ENCODE data around the gene MLLT3. TPM values are rescaled to one million over a fixed set of nuclear protein-coding genes. Genes with fewer than 3 reads are reported as not detected.

Gene MLLT3
- total RNA-seq, 1 donor from 2014 or later = 17.5 TPM

DNA sequence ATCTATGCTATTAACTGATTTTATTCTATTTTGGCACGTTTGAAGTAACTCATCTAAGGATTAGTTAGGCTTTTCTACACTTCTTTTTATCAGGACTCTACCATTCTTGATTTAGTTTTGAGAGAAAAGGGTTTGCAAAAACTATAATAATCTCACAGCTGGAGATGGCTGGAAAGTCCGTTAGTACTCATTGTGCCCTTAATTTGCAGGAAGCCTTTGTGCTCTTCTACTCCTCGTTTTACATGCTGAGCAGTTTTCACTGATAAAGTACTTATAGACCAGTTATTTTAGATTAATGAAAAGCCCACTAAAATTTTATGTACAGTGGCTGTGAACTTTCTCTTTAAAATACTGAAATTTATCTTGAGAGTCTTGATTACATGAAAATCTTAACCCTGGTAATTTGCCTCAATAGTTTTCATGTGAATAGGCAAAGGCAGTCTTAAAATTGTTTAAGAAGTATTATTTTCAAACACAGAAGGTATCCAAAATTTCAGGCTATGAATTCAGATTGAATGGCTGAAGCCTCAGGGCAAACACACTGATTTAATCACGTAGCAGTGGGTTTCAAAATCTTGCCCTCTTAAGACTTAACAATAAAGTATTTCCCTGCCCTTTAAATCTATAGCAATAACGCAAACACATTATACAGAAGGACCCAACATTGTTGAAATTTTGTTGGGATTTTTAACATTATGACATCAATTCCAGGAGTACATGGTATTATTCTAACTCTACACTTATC lies 18.6 kb downstream of the MLLT3 start:
- TF ChIP-seq, protein P1, sequence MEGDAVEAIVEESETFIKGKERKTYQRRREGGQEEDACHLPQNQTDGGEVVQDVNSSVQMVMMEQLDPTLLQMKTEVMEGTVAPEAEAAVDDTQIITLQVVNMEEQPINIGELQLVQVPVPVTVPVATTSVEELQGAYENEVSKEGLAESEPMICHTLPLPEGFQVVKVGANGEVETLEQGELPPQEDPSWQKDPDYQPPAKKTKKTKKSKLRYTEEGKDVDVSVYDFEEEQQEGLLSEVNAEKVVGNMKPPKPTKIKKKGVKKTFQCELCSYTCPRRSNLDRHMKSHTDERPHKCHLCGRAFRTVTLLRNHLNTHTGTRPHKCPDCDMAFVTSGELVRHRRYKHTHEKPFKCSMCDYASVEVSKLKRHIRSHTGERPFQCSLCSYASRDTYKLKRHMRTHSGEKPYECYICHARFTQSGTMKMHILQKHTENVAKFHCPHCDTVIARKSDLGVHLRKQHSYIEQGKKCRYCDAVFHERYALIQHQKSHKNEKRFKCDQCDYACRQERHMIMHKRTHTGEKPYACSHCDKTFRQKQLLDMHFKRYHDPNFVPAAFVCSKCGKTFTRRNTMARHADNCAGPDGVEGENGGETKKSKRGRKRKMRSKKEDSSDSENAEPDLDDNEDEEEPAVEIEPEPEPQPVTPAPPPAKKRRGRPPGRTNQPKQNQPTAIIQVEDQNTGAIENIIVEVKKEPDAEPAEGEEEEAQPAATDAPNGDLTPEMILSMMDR (IDR thresholded peaks at IDR 0.05; ENCODE audit: borderline replicate concordance) = no peak
- H3K36me3 ChIP-seq = no peaks in the 10 kb centered on the region
- H3K27ac ChIP-seq (replicated peaks) = peak overlapping the region; percentile 56
- no peak overlapping the region for H3K4me3 ChIP-seq
- peaks cover 55% of the 10 kb centered on the region for H3K4me1 ChIP-seq
- no peaks in the 10 kb centered on the region for H3K27me3 ChIP-seq (ENCODE audit: low read depth)
- DNase-seq = no peak
- intact Hi-C loops (cut with micrococcal nuclease) = no loop called here
- no peaks in the 10 kb centered on the region for H3K9me3 ChIP-seq (replicated peaks)

DNA sequence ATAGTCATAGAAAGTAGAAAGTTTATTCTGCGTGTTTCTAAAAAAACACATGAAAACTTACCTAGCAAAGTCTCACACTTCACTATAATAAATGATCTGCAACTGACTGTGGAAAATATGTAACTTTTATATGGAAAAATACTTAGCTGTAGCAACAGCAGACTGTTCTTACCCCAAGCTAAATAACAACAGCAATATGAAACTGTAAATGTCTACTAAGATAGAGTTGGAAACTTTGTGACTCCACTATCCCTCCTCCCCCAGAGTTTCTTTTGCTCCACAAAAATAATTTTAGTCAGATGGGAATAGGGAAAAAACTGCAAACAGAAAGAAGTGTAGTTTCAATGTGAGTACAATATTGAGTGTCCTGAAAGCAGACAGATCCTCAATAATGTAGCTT lies 21.0 kb downstream of the MLLT3 start:
- intact Hi-C loops (cut with micrococcal nuclease) = no loop called here
- Histone ChIP-seq H3K36me3 (no peaks in the 10 kb centered on the region), H3K27me3 (ENCODE audit: low read depth) (no peaks in the 10 kb centered on the region), H3K9me3 (replicated peaks) (no peaks in the 10 kb centered on the region), H3K4me1 (peaks cover 53% of the 10 kb centered on the region), H3K4me3 (no peak overlapping the region), H3K27ac (replicated peaks) (peak overlapping the region; percentile 31)
- DNase-seq = no peak
- TF ChIP-seq, protein P1 (IDR thresholded peaks at IDR 0.05; ENCODE audit: borderline replicate concordance) = no peak

DNA sequence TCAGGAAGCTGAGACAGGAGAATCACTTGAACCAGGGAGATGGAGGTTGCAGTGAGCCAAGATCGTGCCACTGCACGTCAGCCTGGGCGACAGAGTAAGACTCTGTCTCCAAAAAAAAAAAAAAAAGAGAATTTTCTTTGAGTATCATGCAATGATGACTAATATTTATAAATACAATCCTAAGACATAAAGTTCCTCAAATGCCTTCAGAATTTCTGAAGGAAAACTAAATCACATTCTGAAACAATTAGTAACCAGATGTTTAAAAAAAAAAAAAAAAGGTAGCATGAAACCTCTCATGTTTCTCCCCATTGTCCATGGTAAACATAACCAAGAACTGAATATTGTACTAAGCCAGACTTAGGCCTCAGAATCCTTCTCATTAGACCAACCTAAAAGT lies 23.1 kb downstream of the MLLT3 start:
- Histone ChIP-seq H3K27ac (replicated peaks) (no peak overlapping the region), H3K9me3 (replicated peaks) (no peaks in the 10 kb centered on the region), H3K27me3 (ENCODE audit: low read depth) (no peaks in the 10 kb centered on the region), H3K36me3 (no peaks in the 10 kb centered on the region), H3K4me1 (peaks cover 37% of the 10 kb centered on the region), H3K4me3 (no peak overlapping the region)
- intact Hi-C loops (cut with micrococcal nuclease) = no loop called here
- DNase-seq = no peak
- TF ChIP-seq, protein P1 (IDR thresholded peaks at IDR 0.05; ENCODE audit: borderline replicate concordance) = no peak

DNA sequence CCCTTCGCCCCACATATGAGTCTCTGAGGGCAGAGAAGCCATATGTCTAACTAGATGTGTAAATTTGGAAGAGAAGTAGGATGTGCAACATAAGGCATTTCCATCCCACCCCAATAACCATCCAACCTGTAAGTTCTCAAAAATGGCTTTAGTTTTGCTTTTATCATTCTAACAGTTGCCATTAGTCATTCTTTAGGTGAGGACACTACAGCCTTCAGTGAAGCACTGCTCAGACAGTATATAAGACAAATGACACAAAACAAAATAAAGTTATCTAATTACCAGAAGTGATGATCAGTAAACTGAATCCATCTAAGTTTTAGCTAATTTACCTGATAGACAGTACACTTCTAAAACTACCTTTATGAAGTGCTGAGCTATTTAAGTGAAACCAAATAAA lies 23.9 kb downstream of the MLLT3 start:
- TF ChIP-seq, protein P1 (IDR thresholded peaks at IDR 0.05; ENCODE audit: borderline replicate concordance) = no peak
- Histone ChIP-seq H3K4me3 (no peak overlapping the region), H3K4me1 (peaks cover 30% of the 10 kb centered on the region), H3K9me3 (replicated peaks) (no peaks in the 10 kb centered on the region), H3K27me3 (ENCODE audit: low read depth) (no peaks in the 10 kb centered on the region), H3K27ac (replicated peaks) (no peak overlapping the region), H3K36me3 (no peaks in the 10 kb centered on the region)
- DNase-seq = no peak
- intact Hi-C loops (cut with micrococcal nuclease) = no loop called here

DNA sequence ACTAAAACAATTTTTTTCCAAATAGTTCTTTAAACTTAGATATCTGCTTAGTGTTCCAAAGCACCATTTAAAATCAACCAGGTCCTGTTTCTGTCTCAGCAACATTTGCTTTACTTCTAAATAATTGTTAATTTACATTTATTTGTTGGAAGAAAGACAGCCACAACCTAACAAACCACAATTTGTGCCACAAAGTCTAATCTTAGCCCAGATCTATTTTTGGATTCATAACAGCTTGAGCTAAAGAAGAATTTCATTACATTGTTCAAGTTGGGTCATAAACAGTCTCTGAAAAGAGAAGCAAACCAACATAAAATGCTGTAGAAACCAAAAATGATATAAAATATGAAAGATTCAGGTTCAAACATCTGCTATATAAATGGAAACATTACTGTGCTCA lies 24.4 kb downstream of the MLLT3 start:
- Histone ChIP-seq H3K27me3 (ENCODE audit: low read depth) (no peaks in the 10 kb centered on the region), H3K27ac (replicated peaks) (no peak overlapping the region), H3K36me3 (no peaks in the 10 kb centered on the region), H3K9me3 (replicated peaks) (no peaks in the 10 kb centered on the region), H3K4me3 (no peak overlapping the region), H3K4me1 (peaks cover 24% of the 10 kb centered on the region)
- intact Hi-C loops (cut with micrococcal nuclease) = no loop called here
- TF ChIP-seq, protein P1 (IDR thresholded peaks at IDR 0.05; ENCODE audit: borderline replicate concordance) = no peak
- DNase-seq = no peak
